Ascending aorta (tissue), 2 donors: ENCODE data around the gene ARHGEF7. TPM values are rescaled to one million over a fixed set of nuclear protein-coding genes. Genes with fewer than 3 reads are reported as not detected.

Source experiments
- DNase-seq, 2 donors: peaks; one replicate each; pipeline ENCODE4 v3.0.0-alpha.2; 2019; ENCODE audit warnings: low spot score in 2 of 2
- H3K27ac ChIP-seq, 2 donors: fragments of 200-600 bp; sonication (generic); one replicate each; pipeline ENCODE4 v1.5.1; 2016 to 2017; ENCODE audit warnings: mild to moderate bottlenecking in 1 of 2
- H3K27me3 ChIP-seq: fragments of 200-600 bp; sonication (generic); one replicate; pipeline ENCODE4 v1.5.1; 2017
- H3K36me3 ChIP-seq, 2 donors: fragments of 200-600 bp; sonication (generic); one replicate each; pipeline ENCODE4 v1.5.1; 2016
- H3K4me1 ChIP-seq, 2 donors: fragments of 200-600 bp; sonication (generic); one replicate each; pipeline ENCODE4 v1.5.1; 2016 to 2017; ENCODE audit warnings: mild to moderate bottlenecking in 1 of 2
- H3K4me3 ChIP-seq, 2 donors: fragments of 200-600 bp; sonication (generic); one replicate each; pipeline ENCODE4 v1.5.1; 2016 to 2017; ENCODE audit warnings: mild to moderate bottlenecking in 1 of 2
- H3K9me3 ChIP-seq, 2 donors: fragments of 200-600 bp; sonication (generic); one replicate each; pipeline ENCODE4 v1.5.1; 2016
- CTCF ChIP-seq, 3 experiments: fragments of 200-600 bp in 2 of 3; fragments of 450-650 bp in 1 of 3; sonication (generic) in 2 of 3; IDR thresholded peaks; one replicate each; pipeline ENCODE4 v1.5.1; 2016 to 2019; ENCODE audit warnings: antibody characterized with exemption in 3 of 3, mild to moderate bottlenecking in 1 of 3, moderate library complexity in 1 of 3
- intact Hi-C: fragments of 100-400 bp; cut with DNase I; formaldehyde crosslinking; loops from one replicate; pipeline ENCODE4 v1.15.1; 2023
- total RNA-seq: library from RNA; depleted of rRNA; stranded (reverse); fragments of >200 nt; gene quantifications from one replicate; pipeline ENCODE4 v1.1.0, GENCODE V29; 2016

Gene ARHGEF7
- total RNA-seq, 1 donor from 2014 or later: 32.2 TPM

GRCh38 chr13:111114362-111115060 is 599 bp upstream of the ARHGEF7 start:
- H3K27me3 ChIP-seq: no peaks in the 10 kb centered on the region
- intact Hi-C loops: loop anchor here (1.0 to 5.0 kb wide), 5 partner anchors 39 to 400 kb away; partner anchors contain the start of gene ANKRD10
- H3K9me3 ChIP-seq: no peaks in the 10 kb centered on the region
- peaks cover 3 to 25% of the 10 kb centered on the region in 2 donors for H3K4me1 ChIP-seq
- TF ChIP-seq CTCF (IDR thresholded peaks at IDR 0.05): no peak
- peak in 1 of 2 donors; percentile 89 for DNase-seq
- no peaks in the 10 kb centered on the region for H3K36me3 ChIP-seq
- peak overlapping the region; percentile 89 to 95 for H3K27ac ChIP-seq
- H3K4me3 ChIP-seq: peak overlapping the region; percentile 80 to 86

GRCh38 chr13:111115965-111116521 is 933 bp downstream of the ARHGEF7 start:
- peaks cover 5 to 35% of the 10 kb centered on the region in 2 donors for H3K4me1 ChIP-seq
- H3K9me3 ChIP-seq: no peaks in the 10 kb centered on the region

GRCh38 chr13:111116856-111117255 is 1.7 kb downstream of the ARHGEF7 start:
- H3K4me1 ChIP-seq: peaks cover 6 to 41% of the 10 kb centered on the region in 2 donors
- H3K4me3 ChIP-seq: peak overlapping the region; percentile 80 to 86
- DNase-seq: no peak
- intact Hi-C loops: loop anchor here (2.0 kb wide), 1 partner anchor 166 kb away; no protein-coding TSS in a partner anchor
- no peaks in the 10 kb centered on the region for H3K36me3 ChIP-seq
- H3K9me3 ChIP-seq: no peaks in the 10 kb centered on the region
- peak overlapping the region; percentile 89 to 95 for H3K27ac ChIP-seq
- TF ChIP-seq CTCF (IDR thresholded peaks at IDR 0.05): no peak
- no peaks in the 10 kb centered on the region for H3K27me3 ChIP-seq

More at GRCh38 chr13:111115965-111116521, 933 bp downstream of the ARHGEF7 start:
- peak in 1 of 2 donors; percentile 80 for DNase-seq
- intact Hi-C loops: loop anchor here (2.0 kb wide), 4 partner anchors 101 to 401 kb away; partner anchors contain the start of gene ANKRD10
- TF ChIP-seq CTCF (IDR thresholded peaks at IDR 0.05): no peak
- peak overlapping the region; percentile 89 to 95 for H3K27ac ChIP-seq
- H3K4me3 ChIP-seq: peak overlapping the region; percentile 80 to 86
- no peaks in the 10 kb centered on the region for H3K27me3 ChIP-seq
- H3K36me3 ChIP-seq: no peaks in the 10 kb centered on the region

GRCh38 chr13:111117289-111117688 is 2.2 kb downstream of the ARHGEF7 start:
- Histone ChIP-seq H3K4me3 (peak overlapping the region in 1 of 2 donors; percentile 80), H3K9me3 (no peaks in the 10 kb centered on the region), H3K27me3 (no peaks in the 10 kb centered on the region), H3K36me3 (no peaks in the 10 kb centered on the region), H3K27ac (peak overlapping the region; percentile 89 to 95), H3K4me1 (peaks cover 6 to 44% of the 10 kb centered on the region in 2 donors)
- no peak for DNase-seq
- TF ChIP-seq CTCF (IDR thresholded peaks at IDR 0.05): no peak
- intact Hi-C loops: loop anchor here (2.0 kb wide), 1 partner anchor 166 kb away; no protein-coding TSS in a partner anchor

GRCh38 chr13:111117961-111118360 is 2.9 kb downstream of the ARHGEF7 start:
- Histone ChIP-seq H3K36me3 (no peaks in the 10 kb centered on the region), H3K4me1 (peaks cover 6 to 46% of the 10 kb centered on the region in 2 donors), H3K4me3 (peak overlapping the region in 1 of 2 donors; percentile 28), H3K27me3 (no peaks in the 10 kb centered on the region), H3K9me3 (no peaks in the 10 kb centered on the region), H3K27ac (peak overlapping the region; percentile 89 to 95)
- intact Hi-C loops: loop anchor here (2.0 kb wide), 1 partner anchor 165 kb away; no protein-coding TSS in a partner anchor
- TF ChIP-seq CTCF (IDR thresholded peaks at IDR 0.05): no peak
- no peak for DNase-seq
